Spinal cord (tissue), 10 donors: ENCODE data around the gene KCNQ1. TPM values are rescaled to one million over a fixed set of nuclear protein-coding genes. Genes with fewer than 3 reads are reported as not detected.

Source experiments
- DNase-seq, 6 donors: peaks; one replicate each; pipeline versions ENCODE4 v3.0.0 to v3.0.0-alpha.2; 2013 to 2015; ENCODE audit warnings: low spot score in 6 of 6, low read depth in 4 of 6
- H3K27ac ChIP-seq: one replicate; pipeline ENCODE4 v1.5.1; 2013; ENCODE audit warnings: low read depth, low read length, control low read depth
- H3K27me3 ChIP-seq: one replicate; pipeline ENCODE4 v1.6.1; 2013; ENCODE audit warnings: low read length; ENCODE audit not compliant: control insufficient read depth, insufficient read depth
- H3K36me3 ChIP-seq: one replicate; pipeline ENCODE4 v1.6.1; 2013; ENCODE audit warnings: low read length; ENCODE audit not compliant: control insufficient read depth, insufficient read depth
- H3K4me1 ChIP-seq: one replicate; pipeline ENCODE4 v1.6.1; 2013; ENCODE audit warnings: low read length; ENCODE audit not compliant: control insufficient read depth, insufficient read depth
- H3K4me3 ChIP-seq: one replicate; pipeline ENCODE4 v1.5.1; 2013; ENCODE audit warnings: low read depth, low read length, control low read depth
- H3K9me3 ChIP-seq: one replicate; pipeline ENCODE4 v1.6.1; 2013; ENCODE audit warnings: low read length; ENCODE audit not compliant: control insufficient read depth, insufficient read depth
- WGBS: methylation state at CpG from one replicate; pipeline ENCODE4 v1.1.5; 2013; ENCODE audit warnings: missing lambda C conversion rate; ENCODE audit not compliant: insufficient coverage; 5-methylcytosine and 5-hydroxymethylcytosine counted together
- polyA plus RNA-seq, 2 donors: library from polyadenylated mRNA; unstranded; fragments of 120-200 nt; gene quantifications; one replicate each; pipeline ENCODE4 v1.2.1, GENCODE V29; 2013; ENCODE audit not compliant: insufficient read length in 2 of 2
- total RNA-seq, 2 donors: library from RNA; depleted of rRNA in 1 of 2; stranded (reverse); fragments of 120-200 nt in 1 of 2; fragments of >200 nt in 1 of 2; gene quantifications; one replicate each; pipeline versions ENCODE4 v1.2.3 to v1.2.4, GENCODE V29; 2013 to 2014
- donor health status: healthy.

Gene KCNQ1
- total and polyA plus RNA-seq, 4 donors: 0.83 to 3.1 (median 2.1) TPM

- no peak for DNase-seq
- Histone ChIP-seq H3K4me3 (no peak overlapping the region), H3K27ac (no peak overlapping the region), H3K4me1 (peaks cover 14% of the 10 kb centered on the region), H3K27me3 (no peaks in the 10 kb centered on the region), H3K9me3 (no peaks in the 10 kb centered on the region), H3K36me3 (no peaks in the 10 kb centered on the region)
- WGBS: 81% methylated on average over 28 of the region's 28 CpGs
Observed at GRCh38 chr11:2424811-2425495, 19.9 kb upstream of the KCNQ1 start.

GRCh38 chr11:2425506-2425905 is 19.3 kb upstream of the KCNQ1 start:
- H3K4me3 ChIP-seq: no peak overlapping the region
- WGBS: 70% methylated on average over 5 of the region's 8 CpGs
- H3K4me1 ChIP-seq: peaks cover 8% of the 10 kb centered on the region
- no peaks in the 10 kb centered on the region for H3K9me3 ChIP-seq
- no peak for DNase-seq
- H3K27ac ChIP-seq: no peak overlapping the region
- no peaks in the 10 kb centered on the region for H3K36me3 ChIP-seq
- H3K27me3 ChIP-seq: no peaks in the 10 kb centered on the region

- WGBS: 87% methylated on average over 13 of the region's 13 CpGs
- Histone ChIP-seq H3K4me3 (no peak overlapping the region), H3K27me3 (no peaks in the 10 kb centered on the region), H3K4me1 (peaks cover under 1% of the 10 kb centered on the region), H3K27ac (no peak overlapping the region), H3K9me3 (no peaks in the 10 kb centered on the region), H3K36me3 (no peaks in the 10 kb centered on the region)
- no peak for DNase-seq
Observed at GRCh38 chr11:2426221-2426620, 18.6 kb upstream of the KCNQ1 start.

GRCh38 chr11:2426826-2427521 is 17.8 kb upstream of the KCNQ1 start:
- WGBS: 89% methylated on average over 13 of the region's 14 CpGs

GRCh38 chr11:2427721-2428321 is 17.0 kb upstream of the KCNQ1 start:
- DNase-seq: no peak
- Histone ChIP-seq H3K27me3 (no peaks in the 10 kb centered on the region), H3K4me3 (no peak overlapping the region), H3K9me3 (no peaks in the 10 kb centered on the region), H3K36me3 (no peaks in the 10 kb centered on the region), H3K27ac (no peak overlapping the region), H3K4me1 (no peaks in the 10 kb centered on the region)
- WGBS: 83% methylated on average over 12 of the region's 12 CpGs

More at GRCh38 chr11:2426826-2427521, 17.8 kb upstream of the KCNQ1 start:
- Histone ChIP-seq H3K27ac (no peak overlapping the region), H3K27me3 (no peaks in the 10 kb centered on the region), H3K9me3 (no peaks in the 10 kb centered on the region), H3K4me1 (no peaks in the 10 kb centered on the region), H3K4me3 (no peak overlapping the region), H3K36me3 (no peaks in the 10 kb centered on the region)
- no peak for DNase-seq

- no peaks in the 10 kb centered on the region for H3K36me3 ChIP-seq
- no peak overlapping the region for H3K27ac ChIP-seq
- no peaks in the 10 kb centered on the region for H3K9me3 ChIP-seq
- H3K4me3 ChIP-seq: no peak overlapping the region
- 60% methylated on average over 8 of the region's 8 CpGs for WGBS
- peak in 2 of 6 donors; percentile 20 to 37 for DNase-seq
- H3K4me1 ChIP-seq: no peaks in the 10 kb centered on the region
- H3K27me3 ChIP-seq: no peaks in the 10 kb centered on the region
Observed at GRCh38 chr11:2428322-2428795, 16.4 kb upstream of the KCNQ1 start.

GRCh38 chr11:2431395-2431794 is 13.4 kb upstream of the KCNQ1 start:
- no peak overlapping the region for H3K4me3 ChIP-seq
- no peak overlapping the region for H3K27ac ChIP-seq
- DNase-seq: no peak
- H3K27me3 ChIP-seq: no peaks in the 10 kb centered on the region
- H3K9me3 ChIP-seq: no peaks in the 10 kb centered on the region
- H3K4me1 ChIP-seq: no peaks in the 10 kb centered on the region
- WGBS: 83% methylated on average over 1 of the region's 1 CpG
- H3K36me3 ChIP-seq: no peaks in the 10 kb centered on the region

GRCh38 chr11:2432171-2432621 is 12.6 kb upstream of the KCNQ1 start:
- Histone ChIP-seq H3K27ac (no peak overlapping the region), H3K36me3 (no peaks in the 10 kb centered on the region), H3K9me3 (no peaks in the 10 kb centered on the region), H3K4me3 (no peak overlapping the region), H3K4me1 (no peaks in the 10 kb centered on the region), H3K27me3 (no peaks in the 10 kb centered on the region)
- no peak for DNase-seq
- WGBS: 79% methylated on average over 13 of the region's 15 CpGs

- 86% methylated on average over 12 of the region's 13 CpGs for WGBS
- DNase-seq: no peak
- Histone ChIP-seq H3K36me3 (no peaks in the 10 kb centered on the region), H3K4me3 (no peak overlapping the region), H3K4me1 (no peaks in the 10 kb centered on the region), H3K27ac (no peak overlapping the region), H3K9me3 (no peaks in the 10 kb centered on the region), H3K27me3 (no peaks in the 10 kb centered on the region)
Observed at GRCh38 chr11:2432628-2433071, 12.2 kb upstream of the KCNQ1 start.
